Measurements from ENCODE around the gene LRP10. TPM values are rescaled to one million over a fixed set of nuclear protein-coding genes. Genes with fewer than 3 reads are reported as not detected.
A peak's percentile ranks its signal among the peaks of the same experiment; 100 is the strongest.
"Not testable (repeated sequence)": the region's sequence is repeated elsewhere in the genome, so short reads cannot be mapped to it uniquely, and the experiment has no call there.

The LRP10 gene
- total RNA-seq, 1 donor from 2014 or later: 16.3 TPM

- no peak for TF ChIP-seq CTCF (conservative IDR thresholded peaks at IDR 0.05)
- Mint-ChIP-seq H3K4me3 (no peak overlapping the region), H3K36me3 (ENCODE audit: low read depth) (no peaks in the 10 kb centered on the region)
These were observed 15.1 kb upstream of the LRP10 start for GRCh38 chr14:22856428-22856827.

GRCh38 chr14:22860377-22860776 lies 11.2 kb upstream of the LRP10 start:
- not testable (repeated sequence) for H3K27ac Mint-ChIP-seq (ENCODE audit: unreplicated experiment); H3K36me3 Mint-ChIP-seq (ENCODE audit: low read depth); H3K4me1 Mint-ChIP-seq; H3K4me3 Mint-ChIP-seq; H3K9me3 Mint-ChIP-seq; H3K27me3 Mint-ChIP-seq (ENCODE audit: low read depth); DNase-seq (ENCODE audit: low read depth, low spot score)

More at GRCh38 chr14:22856428-22856827, 15.1 kb upstream of the LRP10 start:
- no peak overlapping the region for H3K27ac Mint-ChIP-seq (ENCODE audit: unreplicated experiment)
- H3K9me3 Mint-ChIP-seq: no peaks in the 10 kb centered on the region
- H3K4me1 Mint-ChIP-seq: peaks cover 7% of the 10 kb centered on the region
- DNase-seq (ENCODE audit: low read depth, low spot score): no peak
- H3K27me3 Mint-ChIP-seq (ENCODE audit: low read depth): no peaks in the 10 kb centered on the region

GRCh38 chr14:22861651-22862050 lies 9.9 kb upstream of the LRP10 start:
- TF ChIP-seq CTCF (conservative IDR thresholded peaks at IDR 0.05): no peak
- DNase-seq (ENCODE audit: low read depth, low spot score): no peak
- Mint-ChIP-seq H3K4me1 (no peaks in the 10 kb centered on the region), H3K27ac (ENCODE audit: unreplicated experiment) (no peak overlapping the region), H3K9me3 (no peaks in the 10 kb centered on the region), H3K4me3 (no peak overlapping the region), H3K36me3 (ENCODE audit: low read depth) (no peaks in the 10 kb centered on the region), H3K27me3 (ENCODE audit: low read depth) (no peaks in the 10 kb centered on the region)

- H3K27me3 Mint-ChIP-seq (ENCODE audit: low read depth): no peaks in the 10 kb centered on the region
- no peak overlapping the region for H3K4me3 Mint-ChIP-seq
- no peak for DNase-seq (ENCODE audit: low read depth, low spot score)
- no peaks in the 10 kb centered on the region for H3K9me3 Mint-ChIP-seq
- no peaks in the 10 kb centered on the region for H3K36me3 Mint-ChIP-seq (ENCODE audit: low read depth)
- H3K4me1 Mint-ChIP-seq: no peaks in the 10 kb centered on the region
- no peak overlapping the region for H3K27ac Mint-ChIP-seq (ENCODE audit: unreplicated experiment)
- no peak for TF ChIP-seq CTCF (conservative IDR thresholded peaks at IDR 0.05)
These were observed 6.6 kb upstream of the LRP10 start for GRCh38 chr14:22864979-22865378.

- H3K27ac Mint-ChIP-seq (ENCODE audit: unreplicated experiment): no peak overlapping the region
- no peaks in the 10 kb centered on the region for H3K27me3 Mint-ChIP-seq (ENCODE audit: low read depth)
- H3K4me1 Mint-ChIP-seq: peaks cover 2% of the 10 kb centered on the region
- peak; percentile 30 for TF ChIP-seq CTCF (conservative IDR thresholded peaks at IDR 0.05)
- no peak for DNase-seq (ENCODE audit: low read depth, low spot score)
- no peaks in the 10 kb centered on the region for H3K36me3 Mint-ChIP-seq (ENCODE audit: low read depth)
- no peaks in the 10 kb centered on the region for H3K9me3 Mint-ChIP-seq
- H3K4me3 Mint-ChIP-seq: no peak overlapping the region
These were observed 5.8 kb upstream of the LRP10 start for GRCh38 chr14:22865424-22866405.

- peak overlapping the region; percentile 31 for H3K4me3 Mint-ChIP-seq
- no peaks in the 10 kb centered on the region for H3K27me3 Mint-ChIP-seq (ENCODE audit: low read depth)
- no peaks in the 10 kb centered on the region for H3K9me3 Mint-ChIP-seq
- H3K4me1 Mint-ChIP-seq: peaks cover 10% of the 10 kb centered on the region
- H3K36me3 Mint-ChIP-seq (ENCODE audit: low read depth): no peaks in the 10 kb centered on the region
- no peak for TF ChIP-seq CTCF (conservative IDR thresholded peaks at IDR 0.05)
- DNase-seq (ENCODE audit: low read depth, low spot score): no peak
- H3K27ac Mint-ChIP-seq (ENCODE audit: unreplicated experiment): no peak overlapping the region
These were observed 4.7 kb upstream of the LRP10 start for GRCh38 chr14:22866874-22867273.

All from neural crest cell (in vitro differentiated cells).